Measurements from ENCODE around the gene MEPE. TPM values are rescaled to one million over a fixed set of nuclear protein-coding genes. Genes with fewer than 3 reads are reported as not detected.

MEPE gene, protein sequence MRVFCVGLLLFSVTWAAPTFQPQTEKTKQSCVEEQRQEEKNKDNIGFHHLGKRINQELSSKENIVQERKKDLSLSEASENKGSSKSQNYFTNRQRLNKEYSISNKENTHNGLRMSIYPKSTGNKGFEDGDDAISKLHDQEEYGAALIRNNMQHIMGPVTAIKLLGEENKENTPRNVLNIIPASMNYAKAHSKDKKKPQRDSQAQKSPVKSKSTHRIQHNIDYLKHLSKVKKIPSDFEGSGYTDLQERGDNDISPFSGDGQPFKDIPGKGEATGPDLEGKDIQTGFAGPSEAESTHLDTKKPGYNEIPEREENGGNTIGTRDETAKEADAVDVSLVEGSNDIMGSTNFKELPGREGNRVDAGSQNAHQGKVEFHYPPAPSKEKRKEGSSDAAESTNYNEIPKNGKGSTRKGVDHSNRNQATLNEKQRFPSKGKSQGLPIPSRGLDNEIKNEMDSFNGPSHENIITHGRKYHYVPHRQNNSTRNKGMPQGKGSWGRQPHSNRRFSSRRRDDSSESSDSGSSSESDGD
- total RNA-seq (2022; extraction: Qiagen RNA extraction): not detected in 5 replicates

DNA sequence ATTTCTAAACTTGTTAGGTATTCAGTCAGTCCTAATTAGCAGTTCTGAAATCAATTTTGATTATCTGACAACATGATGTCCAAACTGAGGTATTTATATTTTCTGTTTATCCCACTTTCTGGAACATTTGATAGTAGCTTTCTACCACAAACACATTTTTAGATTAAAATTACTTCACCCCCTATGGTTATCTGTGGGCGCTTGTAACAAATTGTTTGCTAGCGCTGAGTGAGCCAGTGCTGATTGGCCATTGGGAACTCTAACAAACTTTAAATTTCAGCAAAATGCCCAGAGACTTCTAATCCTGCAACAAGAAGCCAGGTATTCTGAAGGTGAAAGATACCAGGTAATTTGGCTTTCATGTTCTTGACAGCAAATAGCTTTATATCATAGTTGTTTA lies at the start of gene MEPE:
TSS of gene MEPE (plus strand) at position 301 of the 400 bp plus-strand sequence. CDS start 1,746 bp downstream, outside the sequence.

DNA sequence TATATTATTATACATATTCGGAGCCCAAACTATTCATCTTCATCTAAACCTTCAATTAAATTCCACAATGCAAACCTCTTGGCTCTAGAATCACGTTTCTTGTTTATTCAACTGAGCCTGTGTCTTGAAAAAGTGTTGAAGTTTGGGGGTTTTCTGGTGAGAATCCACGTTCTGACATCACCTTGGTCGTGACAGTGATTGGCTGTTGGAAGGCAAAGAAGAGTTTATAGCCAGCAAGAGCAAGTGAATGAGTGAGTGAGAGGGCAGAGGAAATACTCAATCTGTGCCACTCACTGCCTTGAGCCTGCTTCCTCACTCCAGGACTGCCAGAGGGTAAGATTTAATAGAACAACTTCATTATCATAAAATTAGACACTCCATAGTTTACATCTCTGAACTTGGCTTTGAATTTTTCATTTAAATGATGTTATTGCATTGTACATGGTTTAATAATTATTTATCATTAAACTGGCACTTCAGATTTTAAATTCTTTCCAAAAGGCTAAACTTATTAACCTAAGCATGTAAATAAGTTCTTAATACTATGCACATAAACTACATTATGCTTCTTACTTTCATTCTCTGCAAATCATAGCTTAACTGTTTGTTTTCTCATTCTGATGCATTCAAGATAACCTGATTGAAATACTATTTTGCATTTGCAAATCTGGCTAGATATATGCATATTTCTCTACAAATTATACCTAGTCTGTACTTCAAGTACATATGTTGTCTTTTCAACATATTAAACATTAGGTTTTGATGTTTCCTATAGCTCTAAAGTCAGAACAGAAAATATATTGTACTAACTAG lies 33.3 kb upstream of the MEPE start, which contains the start of gene IBSP:
TSS of gene IBSP (plus strand) at position 254 of the 813 bp plus-strand sequence. CDS start 2,808 bp downstream, outside the sequence.

Other genes starting within 250 kb of the MEPE start
- not detected in 5 replicates for gene DSPP, start 224.4 kb upstream of the MEPE start, total RNA-seq (2022; extraction: Qiagen RNA extraction)
- gene DMP1, start 182.7 kb upstream of the MEPE start, total RNA-seq (2022; extraction: Qiagen RNA extraction): not detected in 5 replicates
- not detected in 5 replicates for gene IBSP, start 33.4 kb upstream of the MEPE start, total RNA-seq (2022; extraction: Qiagen RNA extraction)
- gene SPP1, start 142.7 kb downstream of the MEPE start, total RNA-seq (2022; extraction: Qiagen RNA extraction): 136 to 194 TPM (median 162 TPM) in 5 replicates
- 12.8 to 29.0 TPM (median 18.5 TPM) in 5 replicates for gene PKD2, start 174.7 kb downstream of the MEPE start, total RNA-seq (2022; extraction: Qiagen RNA extraction)